Measurements from ENCODE around the gene CD151. TPM values are rescaled to one million over a fixed set of nuclear protein-coding genes. Genes with fewer than 3 reads are reported as not detected.

The CD151 gene
- total RNA-seq, 1 experiment from 2014 or later: 115 TPM

DNA sequence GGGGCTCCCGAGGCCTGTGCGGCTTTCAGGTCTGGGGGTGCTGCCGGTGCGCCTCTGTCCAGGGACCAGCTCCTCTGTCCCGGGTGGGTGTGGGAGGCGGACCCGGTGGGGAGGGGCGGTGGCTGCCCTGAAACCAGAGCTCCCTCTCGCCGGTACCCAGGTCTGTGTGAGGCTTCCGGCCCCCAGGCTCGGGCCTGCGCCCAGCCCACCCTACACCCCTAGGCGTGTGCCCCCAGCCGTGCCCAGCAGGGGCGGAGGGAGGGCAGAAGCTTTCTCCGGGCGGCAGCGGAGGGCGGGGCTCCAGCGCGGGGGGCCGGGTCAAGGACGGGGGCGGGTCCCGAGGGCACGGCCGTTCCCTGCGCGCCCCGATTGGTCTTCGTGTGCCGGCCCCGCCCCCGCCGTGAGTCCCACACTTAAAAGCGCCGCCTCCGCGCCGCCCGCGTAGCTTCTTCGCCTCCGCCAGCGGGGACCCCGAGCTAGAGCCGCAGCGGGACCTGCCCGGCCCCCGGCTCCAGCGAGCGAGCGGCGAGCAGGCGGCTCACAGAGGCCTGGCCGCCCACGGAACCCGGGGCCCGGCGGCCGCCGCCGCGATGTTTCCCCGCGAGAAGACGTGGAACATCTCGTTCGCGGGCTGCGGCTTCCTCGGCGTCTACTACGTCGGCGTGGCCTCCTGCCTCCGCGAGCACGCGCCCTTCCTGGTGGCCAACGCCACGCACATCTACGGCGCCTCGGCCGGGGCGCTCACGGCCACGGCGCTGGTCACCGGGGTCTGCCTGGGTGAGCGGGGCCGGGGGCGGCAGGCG, 13.4 kb upstream of the CD151 start:
- Mint-ChIP-seq H3K27ac (no peak overlapping the region), H3K36me3 (no peaks in the 10 kb centered on the region), H3K27me3 (ENCODE audit: low read depth) (no peaks in the 10 kb centered on the region), H3K4me3 (peak overlapping the region; percentile 72), H3K4me1 (peaks cover 5% of the 10 kb centered on the region), H3K9me3 (no peaks in the 10 kb centered on the region)
- ChIA-PET CTCF (interaction anchor here (0.8 to 2.7 kb wide), 14 partner anchors 10 to 244 kb away, joined by 3 to 26 read pairs (median 4); partner anchors contain the start of genes AP2A2 and CRACR2B), POLR2A (interaction anchor here (1.1 to 3.4 kb wide), 7 partner anchors 10 to 29 kb away, joined by 3 to 38 read pairs (median 6); partner anchors contain the start of genes CD151, CEND1, CRACR2B and RPLP2)
- DNase-seq (ENCODE audit: low spot score) (peak; percentile 93), ATAC-seq (peak; percentile 63)
- TF ChIP-seq EMX1 (CRISPR knock-in tag; IDR thresholded peaks at IDR 0.05): no peak
- TF ChIP-seq, protein P1, sequence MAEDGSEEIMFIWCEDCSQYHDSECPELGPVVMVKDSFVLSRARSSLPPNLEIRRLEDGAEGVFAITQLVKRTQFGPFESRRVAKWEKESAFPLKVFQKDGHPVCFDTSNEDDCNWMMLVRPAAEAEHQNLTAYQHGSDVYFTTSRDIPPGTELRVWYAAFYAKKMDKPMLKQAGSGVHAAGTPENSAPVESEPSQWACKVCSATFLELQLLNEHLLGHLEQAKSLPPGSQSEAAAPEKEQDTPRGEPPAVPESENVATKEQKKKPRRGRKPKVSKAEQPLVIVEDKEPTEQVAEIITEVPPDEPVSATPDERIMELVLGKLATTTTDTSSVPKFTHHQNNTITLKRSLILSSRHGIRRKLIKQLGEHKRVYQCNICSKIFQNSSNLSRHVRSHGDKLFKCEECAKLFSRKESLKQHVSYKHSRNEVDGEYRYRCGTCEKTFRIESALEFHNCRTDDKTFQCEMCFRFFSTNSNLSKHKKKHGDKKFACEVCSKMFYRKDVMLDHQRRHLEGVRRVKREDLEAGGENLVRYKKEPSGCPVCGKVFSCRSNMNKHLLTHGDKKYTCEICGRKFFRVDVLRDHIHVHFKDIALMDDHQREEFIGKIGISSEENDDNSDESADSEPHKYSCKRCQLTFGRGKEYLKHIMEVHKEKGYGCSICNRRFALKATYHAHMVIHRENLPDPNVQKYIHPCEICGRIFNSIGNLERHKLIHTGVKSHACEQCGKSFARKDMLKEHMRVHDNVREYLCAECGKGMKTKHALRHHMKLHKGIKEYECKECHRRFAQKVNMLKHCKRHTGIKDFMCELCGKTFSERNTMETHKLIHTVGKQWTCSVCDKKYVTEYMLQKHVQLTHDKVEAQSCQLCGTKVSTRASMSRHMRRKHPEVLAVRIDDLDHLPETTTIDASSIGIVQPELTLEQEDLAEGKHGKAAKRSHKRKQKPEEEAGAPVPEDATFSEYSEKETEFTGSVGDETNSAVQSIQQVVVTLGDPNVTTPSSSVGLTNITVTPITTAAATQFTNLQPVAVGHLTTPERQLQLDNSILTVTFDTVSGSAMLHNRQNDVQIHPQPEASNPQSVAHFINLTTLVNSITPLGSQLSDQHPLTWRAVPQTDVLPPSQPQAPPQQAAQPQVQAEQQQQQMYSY (CRISPR knock-in tag; IDR thresholded peaks at IDR 0.05): no peak
- no peak for TF ChIP-seq JAZF1 (CRISPR knock-in tag; IDR thresholded peaks at IDR 0.05)
- TF ChIP-seq GTF2I (CRISPR knock-in tag; conservative IDR thresholded peaks at IDR 0.05): no peak
- TF ChIP-seq, protein P2, sequence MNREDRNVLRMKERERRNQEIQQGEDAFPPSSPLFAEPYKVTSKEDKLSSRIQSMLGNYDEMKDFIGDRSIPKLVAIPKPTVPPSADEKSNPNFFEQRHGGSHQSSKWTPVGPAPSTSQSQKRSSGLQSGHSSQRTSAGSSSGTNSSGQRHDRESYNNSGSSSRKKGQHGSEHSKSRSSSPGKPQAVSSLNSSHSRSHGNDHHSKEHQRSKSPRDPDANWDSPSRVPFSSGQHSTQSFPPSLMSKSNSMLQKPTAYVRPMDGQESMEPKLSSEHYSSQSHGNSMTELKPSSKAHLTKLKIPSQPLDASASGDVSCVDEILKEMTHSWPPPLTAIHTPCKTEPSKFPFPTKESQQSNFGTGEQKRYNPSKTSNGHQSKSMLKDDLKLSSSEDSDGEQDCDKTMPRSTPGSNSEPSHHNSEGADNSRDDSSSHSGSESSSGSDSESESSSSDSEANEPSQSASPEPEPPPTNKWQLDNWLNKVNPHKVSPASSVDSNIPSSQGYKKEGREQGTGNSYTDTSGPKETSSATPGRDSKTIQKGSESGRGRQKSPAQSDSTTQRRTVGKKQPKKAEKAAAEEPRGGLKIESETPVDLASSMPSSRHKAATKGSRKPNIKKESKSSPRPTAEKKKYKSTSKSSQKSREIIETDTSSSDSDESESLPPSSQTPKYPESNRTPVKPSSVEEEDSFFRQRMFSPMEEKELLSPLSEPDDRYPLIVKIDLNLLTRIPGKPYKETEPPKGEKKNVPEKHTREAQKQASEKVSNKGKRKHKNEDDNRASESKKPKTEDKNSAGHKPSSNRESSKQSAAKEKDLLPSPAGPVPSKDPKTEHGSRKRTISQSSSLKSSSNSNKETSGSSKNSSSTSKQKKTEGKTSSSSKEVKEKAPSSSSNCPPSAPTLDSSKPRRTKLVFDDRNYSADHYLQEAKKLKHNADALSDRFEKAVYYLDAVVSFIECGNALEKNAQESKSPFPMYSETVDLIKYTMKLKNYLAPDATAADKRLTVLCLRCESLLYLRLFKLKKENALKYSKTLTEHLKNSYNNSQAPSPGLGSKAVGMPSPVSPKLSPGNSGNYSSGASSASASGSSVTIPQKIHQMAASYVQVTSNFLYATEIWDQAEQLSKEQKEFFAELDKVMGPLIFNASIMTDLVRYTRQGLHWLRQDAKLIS (CRISPR knock-in tag; IDR thresholded peaks at IDR 0.05; ENCODE audit: borderline replicate concordance): no peak
- TF ChIP-seq, protein P3, sequence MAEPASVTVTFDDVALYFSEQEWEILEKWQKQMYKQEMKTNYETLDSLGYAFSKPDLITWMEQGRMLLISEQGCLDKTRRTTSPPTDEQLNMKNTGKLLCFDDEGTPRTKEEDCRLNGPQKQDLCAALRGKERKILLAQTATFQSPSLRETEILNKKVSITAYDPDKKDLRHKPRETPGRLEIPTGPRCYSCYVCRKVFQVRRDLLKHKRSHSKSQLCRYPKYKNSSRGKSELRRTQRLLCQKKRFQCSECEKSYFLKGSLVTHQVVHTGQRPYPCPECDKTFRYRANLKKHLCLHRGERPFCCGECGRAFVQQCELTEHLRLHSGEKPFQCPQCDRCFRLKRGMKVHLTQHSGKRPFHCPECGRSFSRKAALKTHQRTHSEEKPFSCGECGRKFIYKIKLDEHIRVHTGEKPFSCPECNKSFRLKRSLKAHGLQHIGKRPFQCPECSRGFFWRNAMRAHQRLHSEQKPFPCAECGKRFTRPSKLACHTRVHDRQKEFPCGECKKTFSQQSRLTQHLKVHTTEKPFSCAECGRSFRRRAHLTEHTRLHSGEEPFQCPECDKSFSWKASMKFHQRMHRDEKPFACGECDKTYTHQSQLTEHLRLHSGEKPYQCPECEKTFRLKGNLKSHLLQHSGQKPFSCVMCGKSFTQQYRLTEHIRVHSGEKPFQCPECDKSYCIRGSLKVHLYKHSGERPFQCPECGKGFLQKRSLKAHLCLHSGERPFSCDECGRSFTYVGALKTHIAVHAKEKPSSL (CRISPR knock-in tag; conservative IDR thresholded peaks at IDR 0.05): no peak
- TF ChIP-seq, protein P4, sequence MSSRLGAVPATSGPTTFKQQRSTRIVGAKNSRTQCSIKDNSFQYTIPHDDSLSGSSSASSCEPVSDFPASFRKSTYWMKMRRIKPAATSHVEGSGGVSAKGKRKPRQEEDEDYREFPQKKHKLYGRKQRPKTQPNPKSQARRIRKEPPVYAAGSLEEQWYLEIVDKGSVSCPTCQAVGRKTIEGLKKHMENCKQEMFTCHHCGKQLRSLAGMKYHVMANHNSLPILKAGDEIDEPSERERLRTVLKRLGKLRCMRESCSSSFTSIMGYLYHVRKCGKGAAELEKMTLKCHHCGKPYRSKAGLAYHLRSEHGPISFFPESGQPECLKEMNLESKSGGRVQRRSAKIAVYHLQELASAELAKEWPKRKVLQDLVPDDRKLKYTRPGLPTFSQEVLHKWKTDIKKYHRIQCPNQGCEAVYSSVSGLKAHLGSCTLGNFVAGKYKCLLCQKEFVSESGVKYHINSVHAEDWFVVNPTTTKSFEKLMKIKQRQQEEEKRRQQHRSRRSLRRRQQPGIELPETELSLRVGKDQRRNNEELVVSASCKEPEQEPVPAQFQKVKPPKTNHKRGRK (CRISPR knock-in tag; IDR thresholded peaks at IDR 0.05; ENCODE audit: borderline replicate concordance): no peak
- no peak; the same call in 1 of the 2 replicates for TF ChIP-seq RELA (CRISPR knock-in tag; IDR thresholded peaks at IDR 0.05; ENCODE audit: borderline replicate concordance)
- TF ChIP-seq, protein P5, sequence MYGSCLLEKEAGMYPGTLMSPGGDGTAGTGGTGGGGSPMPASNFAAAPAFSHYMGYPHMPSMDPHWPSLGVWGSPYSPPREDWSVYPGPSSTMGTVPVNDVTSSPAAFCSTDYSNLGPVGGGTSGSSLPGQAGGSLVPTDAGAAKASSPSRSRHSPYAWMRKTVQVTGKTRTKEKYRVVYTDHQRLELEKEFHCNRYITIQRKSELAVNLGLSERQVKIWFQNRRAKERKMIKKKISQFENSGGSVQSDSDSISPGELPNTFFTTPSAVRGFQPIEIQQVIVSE (CRISPR knock-in tag; IDR thresholded peaks at IDR 0.05; ENCODE audit: borderline replicate concordance): no peak
- TF ChIP-seq, protein P6, sequence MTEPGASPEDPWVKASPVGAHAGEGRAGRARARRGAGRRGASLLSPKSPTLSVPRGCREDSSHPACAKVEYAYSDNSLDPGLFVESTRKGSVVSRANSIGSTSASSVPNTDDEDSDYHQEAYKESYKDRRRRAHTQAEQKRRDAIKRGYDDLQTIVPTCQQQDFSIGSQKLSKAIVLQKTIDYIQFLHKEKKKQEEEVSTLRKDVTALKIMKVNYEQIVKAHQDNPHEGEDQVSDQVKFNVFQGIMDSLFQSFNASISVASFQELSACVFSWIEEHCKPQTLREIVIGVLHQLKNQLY (CRISPR knock-in tag; IDR thresholded peaks at IDR 0.05): no peak
- no peak for TF ChIP-seq OVOL2 (CRISPR knock-in tag; IDR thresholded peaks at IDR 0.05; ENCODE audit: borderline replicate concordance)
- no peak for TF ChIP-seq KAT7 (CRISPR knock-in tag; IDR thresholded peaks at IDR 0.05; ENCODE audit: borderline replicate concordance)
- TF ChIP-seq NFYB (CRISPR knock-in tag; conservative IDR thresholded peaks at IDR 0.05; ENCODE audit: low read depth): peak; percentile 77
- TF ChIP-seq HMGA2 (CRISPR knock-in tag; IDR thresholded peaks at IDR 0.05): no peak
- TF ChIP-seq, protein P7, sequence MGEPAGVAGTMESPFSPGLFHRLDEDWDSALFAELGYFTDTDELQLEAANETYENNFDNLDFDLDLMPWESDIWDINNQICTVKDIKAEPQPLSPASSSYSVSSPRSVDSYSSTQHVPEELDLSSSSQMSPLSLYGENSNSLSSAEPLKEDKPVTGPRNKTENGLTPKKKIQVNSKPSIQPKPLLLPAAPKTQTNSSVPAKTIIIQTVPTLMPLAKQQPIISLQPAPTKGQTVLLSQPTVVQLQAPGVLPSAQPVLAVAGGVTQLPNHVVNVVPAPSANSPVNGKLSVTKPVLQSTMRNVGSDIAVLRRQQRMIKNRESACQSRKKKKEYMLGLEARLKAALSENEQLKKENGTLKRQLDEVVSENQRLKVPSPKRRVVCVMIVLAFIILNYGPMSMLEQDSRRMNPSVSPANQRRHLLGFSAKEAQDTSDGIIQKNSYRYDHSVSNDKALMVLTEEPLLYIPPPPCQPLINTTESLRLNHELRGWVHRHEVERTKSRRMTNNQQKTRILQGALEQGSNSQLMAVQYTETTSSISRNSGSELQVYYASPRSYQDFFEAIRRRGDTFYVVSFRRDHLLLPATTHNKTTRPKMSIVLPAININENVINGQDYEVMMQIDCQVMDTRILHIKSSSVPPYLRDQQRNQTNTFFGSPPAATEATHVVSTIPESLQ (CRISPR knock-in tag; IDR thresholded peaks at IDR 0.05): no peak
- no peak for TF ChIP-seq ZNF671 (CRISPR knock-in tag; IDR thresholded peaks at IDR 0.05)
- TF ChIP-seq, protein P8, sequence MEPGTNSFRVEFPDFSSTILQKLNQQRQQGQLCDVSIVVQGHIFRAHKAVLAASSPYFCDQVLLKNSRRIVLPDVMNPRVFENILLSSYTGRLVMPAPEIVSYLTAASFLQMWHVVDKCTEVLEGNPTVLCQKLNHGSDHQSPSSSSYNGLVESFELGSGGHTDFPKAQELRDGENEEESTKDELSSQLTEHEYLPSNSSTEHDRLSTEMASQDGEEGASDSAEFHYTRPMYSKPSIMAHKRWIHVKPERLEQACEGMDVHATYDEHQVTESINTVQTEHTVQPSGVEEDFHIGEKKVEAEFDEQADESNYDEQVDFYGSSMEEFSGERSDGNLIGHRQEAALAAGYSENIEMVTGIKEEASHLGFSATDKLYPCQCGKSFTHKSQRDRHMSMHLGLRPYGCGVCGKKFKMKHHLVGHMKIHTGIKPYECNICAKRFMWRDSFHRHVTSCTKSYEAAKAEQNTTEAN (CRISPR knock-in tag; IDR thresholded peaks at IDR 0.05): no peak
- TF ChIP-seq TEAD4 (CRISPR knock-in tag; IDR thresholded peaks at IDR 0.05): no peak
- no peak for TF ChIP-seq RORB (CRISPR knock-in tag; IDR thresholded peaks at IDR 0.05)
- no peak for TF ChIP-seq SMAD3 (CRISPR knock-in tag; IDR thresholded peaks at IDR 0.05; ENCODE audit: borderline replicate concordance)

Measured in WTC11 (cell line).